Endometrial microvascular endothelial cells (primary cell): ENCODE measurements around the gene FRMD4A. TPM values are rescaled to one million over a fixed set of nuclear protein-coding genes. Genes with fewer than 3 reads are reported as not detected.
"Not testable (repeated sequence)": the region's sequence is repeated elsewhere in the genome, so short reads cannot be mapped to it uniquely, and the experiment has no call there.

ENCODE experiments used
- in situ Hi-C: cut with HindIII; loops from 2 replicates; pipeline ENCODE4 v1.10.0; 2017; ENCODE audit warnings: low sequenced_read_pairs, low pct_unique_long_range_greater_than_20kb; ENCODE audit errors: inconsistent ontology term
- total RNA-seq: library from RNA; depleted of rRNA; stranded (reverse); fragments of >200 nt; gene quantifications from one replicate; pipeline ENCODE4 v1.2.3, GENCODE V29; 2015; ENCODE audit errors: inconsistent ontology term

FRMD4A gene
- total RNA-seq, 1 donor from 2014 or later = 62.2 TPM

DNA sequence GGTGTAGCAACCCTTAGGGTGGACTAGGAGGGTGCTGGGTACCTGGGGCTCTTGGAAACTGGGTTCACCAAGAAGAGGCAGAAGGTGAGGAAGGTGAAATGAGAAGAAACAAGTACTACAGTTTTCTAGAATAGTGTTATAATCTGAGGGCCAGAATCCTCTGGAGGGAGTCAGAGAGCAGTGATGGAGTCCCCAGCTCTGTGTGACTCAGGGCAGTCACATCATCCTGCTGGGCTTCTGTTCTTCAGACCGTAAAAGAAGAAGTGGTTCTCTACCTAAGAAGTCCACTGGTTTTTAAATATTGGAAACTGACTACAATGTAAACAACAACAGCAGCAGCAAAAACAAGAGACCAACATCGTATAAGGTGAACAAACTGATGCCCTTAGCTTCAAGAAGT lies 546.7 kb downstream of the FRMD4A start:
- in situ Hi-C loops = loop anchor here (10.0 kb wide), 1 partner anchor 101 kb away; no protein-coding TSS in a partner anchor

DNA sequence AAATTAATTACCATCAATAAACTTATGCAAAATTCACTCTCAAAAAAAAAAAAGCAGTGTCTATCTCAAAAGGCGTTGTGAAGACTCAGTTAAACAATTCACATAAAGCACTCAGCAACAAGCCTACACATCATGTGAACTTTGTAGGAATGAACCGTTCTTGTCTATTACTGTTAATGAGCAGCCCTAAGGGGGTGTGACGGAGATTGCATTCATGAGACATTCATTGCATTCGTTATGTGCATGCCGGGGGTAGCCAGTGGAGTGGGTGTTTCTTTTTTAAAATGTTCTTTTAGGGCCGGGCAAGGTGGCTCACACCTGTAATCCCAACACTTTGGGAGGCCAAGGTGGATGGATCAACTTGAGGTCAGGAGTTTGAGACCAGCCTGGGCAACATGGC lies 551.0 kb downstream of the FRMD4A start:
- in situ Hi-C loops = loop anchor here (10.0 kb wide), 1 partner anchor 105 kb away; no protein-coding TSS in a partner anchor

DNA sequence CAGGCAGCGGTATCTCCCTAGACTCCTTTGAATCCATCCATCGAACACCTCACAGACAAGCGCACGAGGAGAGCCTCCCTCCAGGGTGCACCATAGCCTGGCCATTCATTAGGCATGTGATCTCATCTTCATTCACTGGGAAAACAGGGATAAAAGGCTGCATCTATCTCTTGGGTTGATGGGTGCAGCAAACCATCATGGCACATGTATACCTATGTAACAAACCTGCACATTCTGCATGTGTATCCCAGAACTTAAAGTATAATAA lies 552.1 kb downstream of the FRMD4A start:
- in situ Hi-C loops = not testable (repeated sequence)

DNA sequence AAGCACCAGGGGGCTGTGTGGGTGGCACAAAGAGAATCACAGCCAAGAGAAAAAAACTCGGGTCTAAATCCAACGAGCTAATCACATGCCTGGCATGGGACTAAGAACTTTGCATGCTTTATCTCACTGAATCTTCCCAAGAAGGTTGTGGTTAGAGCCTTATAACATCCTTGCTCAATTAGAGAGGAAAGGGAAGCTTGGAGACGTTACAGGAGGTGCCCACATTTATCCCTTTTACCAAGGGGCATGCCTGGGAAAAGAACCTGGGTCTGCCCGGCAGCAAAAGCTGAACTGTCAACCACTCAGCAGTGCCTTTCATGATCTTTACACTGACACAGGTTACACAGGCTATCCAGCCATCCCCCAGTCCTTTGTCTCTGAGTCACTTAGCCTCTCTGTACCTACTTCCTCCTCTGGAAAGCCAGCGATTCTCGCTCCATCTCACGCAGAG lies 553.8 kb downstream of the FRMD4A start:
- in situ Hi-C loops = no loop called here

DNA sequence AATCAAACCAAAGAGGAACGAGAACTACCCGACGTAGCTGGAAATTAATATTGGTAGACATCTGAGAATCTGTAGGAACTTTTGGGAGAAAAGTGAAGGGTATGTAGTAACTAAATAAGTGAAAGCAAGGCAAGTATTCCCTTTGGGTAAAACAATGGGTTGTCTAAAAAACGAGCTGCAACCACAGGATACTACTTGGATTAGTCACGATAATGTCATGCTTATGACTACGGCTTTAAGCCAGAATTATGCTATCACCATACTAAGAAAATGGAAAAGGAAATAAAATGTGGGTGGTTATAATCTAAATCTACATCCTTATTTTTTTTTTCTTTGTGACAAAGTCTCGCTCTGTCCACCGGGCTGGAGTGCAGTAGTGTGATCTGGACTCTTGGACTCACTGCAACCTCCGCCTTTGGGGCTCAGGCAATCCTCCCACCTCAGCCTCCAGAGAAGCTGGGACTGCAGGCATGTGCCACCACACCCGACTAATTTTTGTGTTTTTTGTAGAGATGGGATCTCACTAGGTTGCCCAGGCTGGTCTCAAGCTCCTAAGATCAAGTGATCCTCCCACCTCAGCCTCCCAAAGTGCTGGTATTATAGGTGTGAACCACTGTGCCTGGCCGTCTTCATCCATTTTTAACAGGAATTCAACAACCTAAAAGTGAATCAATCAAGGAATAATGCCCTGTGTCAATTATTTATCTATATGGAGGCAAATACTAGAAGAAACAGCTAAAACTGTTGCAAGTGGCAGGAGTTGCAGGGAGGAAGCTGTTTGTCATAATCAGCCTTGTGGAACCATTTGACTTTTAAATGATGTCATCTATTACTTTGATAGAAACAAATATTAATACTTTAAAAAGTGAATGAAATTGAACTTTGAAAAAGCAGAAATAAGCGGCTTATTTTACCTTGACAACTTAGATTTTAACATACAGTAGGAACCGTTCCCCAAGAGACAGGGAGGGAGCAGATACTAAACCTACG lies 554.6 kb downstream of the FRMD4A start:
- in situ Hi-C loops = no loop called here

DNA sequence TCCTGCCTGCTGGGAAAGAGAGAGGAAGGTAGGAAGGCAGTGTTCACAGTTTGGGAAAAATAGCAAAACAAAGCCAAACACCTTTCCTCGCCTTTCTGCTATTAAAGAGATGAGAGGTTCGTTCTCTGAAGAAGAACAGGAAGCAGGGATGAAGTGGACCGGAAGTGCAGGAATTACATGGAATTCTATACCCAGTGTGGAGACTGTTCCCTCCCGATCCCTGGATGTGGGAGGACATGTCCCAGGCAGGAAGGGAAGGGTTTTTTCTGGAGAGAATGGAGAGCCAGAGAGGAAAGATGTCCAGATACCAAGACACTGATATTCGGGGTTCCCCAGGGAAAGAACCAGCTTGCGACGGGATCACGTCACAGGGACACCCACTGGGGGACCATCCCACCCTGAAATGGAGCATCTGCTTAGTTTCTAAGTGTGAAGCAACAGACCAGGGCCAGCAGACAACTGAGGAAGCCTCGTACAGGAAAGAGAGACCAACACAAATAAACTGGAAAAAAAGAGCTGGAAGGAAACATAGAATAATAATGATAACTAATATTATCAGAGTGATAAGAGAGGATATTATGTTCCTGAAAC lies 556.3 kb downstream of the FRMD4A start:
- in situ Hi-C loops = no loop called here

DNA sequence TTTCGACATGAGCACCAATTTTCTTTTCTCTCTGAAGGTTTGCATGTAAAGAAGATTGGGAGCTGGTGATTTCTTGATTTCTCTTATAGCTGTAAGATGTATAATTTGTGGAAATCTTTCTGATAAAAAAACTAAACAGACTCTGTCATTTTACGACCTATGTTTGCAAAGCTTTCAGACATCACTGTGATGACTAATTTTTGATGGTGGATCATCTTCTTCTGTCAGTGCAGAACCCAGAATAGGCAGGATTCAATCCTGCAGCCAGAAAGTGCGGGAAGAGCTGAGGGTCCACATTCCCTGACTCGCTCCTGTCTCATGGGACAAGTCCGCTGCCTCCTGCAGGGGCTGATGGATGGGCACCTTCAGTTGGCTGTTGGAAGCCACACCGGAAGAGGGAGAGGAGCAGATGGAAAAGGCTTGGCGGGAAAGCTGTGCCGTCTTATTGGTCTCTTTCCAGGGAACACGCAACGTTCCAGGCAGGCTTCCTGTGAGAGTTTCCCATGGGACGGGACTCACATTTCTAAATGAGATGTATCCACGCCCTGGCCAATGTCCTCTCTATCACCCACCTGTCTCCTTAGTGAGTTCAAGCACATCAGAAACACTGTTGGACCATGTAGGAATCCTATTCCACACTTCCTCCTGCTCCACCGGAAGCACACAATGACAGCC lies 557.1 kb downstream of the FRMD4A start:
- in situ Hi-C loops = no loop called here

DNA sequence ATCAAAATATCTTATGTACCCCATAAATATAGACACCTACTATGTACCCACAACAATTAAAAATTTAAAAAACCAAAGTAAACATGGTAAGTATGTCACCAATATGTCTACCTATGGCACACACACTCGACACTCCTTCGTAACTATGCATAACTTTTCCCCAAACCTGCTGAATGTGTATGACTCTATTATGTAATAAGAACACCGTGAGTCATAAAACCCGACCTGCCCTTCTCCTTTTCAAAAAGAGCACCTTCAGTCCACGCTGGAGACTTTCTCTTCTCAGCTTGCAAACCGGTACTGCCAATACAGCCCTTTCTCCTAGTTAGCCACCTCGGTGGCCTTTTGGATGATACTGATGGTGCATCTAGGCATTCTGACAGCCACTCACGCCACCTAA lies 557.7 kb downstream of the FRMD4A start:
- in situ Hi-C loops = no loop called here

DNA sequence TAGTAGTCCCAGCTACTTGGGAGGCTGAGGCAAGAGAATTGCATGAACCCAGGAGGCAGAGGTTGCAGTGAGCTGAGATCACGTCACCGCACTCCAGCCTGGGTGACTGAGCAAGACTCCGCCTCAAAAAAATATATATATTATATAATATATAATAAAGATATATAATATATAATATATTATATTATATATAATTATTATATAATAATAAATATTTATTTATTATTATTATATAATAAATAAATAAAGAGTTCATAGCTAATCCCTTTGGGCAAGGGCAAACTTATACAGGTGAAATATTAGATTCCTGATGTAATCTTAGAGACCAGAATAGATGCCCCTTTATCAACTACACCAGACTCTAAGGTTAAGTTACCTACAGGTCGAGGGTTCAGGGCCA lies 558.7 kb downstream of the FRMD4A start:
- in situ Hi-C loops = no loop called here

DNA sequence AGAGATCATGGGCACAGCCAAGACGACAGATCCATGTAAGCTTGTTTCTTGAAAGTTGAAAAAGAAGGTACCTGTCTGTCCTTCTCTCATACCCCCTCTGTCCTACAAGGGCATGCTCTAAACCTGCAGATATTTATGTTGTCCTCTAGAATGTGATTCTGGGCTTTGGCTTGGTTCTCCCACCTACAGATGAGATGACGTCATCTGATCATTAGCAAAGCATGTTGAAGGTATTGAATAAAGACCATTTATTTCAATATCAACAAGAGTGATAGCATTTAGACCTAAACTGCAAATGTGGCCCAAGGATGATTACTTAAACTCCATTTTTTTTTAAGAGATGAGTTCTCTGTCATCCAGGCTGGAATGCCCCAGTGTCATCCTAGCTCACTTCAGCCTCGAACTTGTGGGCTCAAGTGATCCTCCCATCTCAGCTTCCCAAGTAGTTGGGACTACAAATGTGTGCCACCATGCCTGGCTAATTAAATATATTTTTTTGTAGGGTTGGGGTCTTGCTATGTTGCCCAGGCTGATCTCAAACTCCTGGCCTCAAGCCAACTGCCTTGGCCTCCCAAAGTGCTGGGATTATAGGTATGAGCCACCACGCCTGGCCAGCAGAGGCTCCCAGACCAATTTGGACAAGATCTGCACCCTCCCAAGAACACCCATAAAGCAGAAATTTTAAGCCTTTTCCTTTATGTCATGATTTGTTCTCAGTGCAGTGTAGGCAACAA lies 559.8 kb downstream of the FRMD4A start:
- in situ Hi-C loops = no loop called here

DNA sequence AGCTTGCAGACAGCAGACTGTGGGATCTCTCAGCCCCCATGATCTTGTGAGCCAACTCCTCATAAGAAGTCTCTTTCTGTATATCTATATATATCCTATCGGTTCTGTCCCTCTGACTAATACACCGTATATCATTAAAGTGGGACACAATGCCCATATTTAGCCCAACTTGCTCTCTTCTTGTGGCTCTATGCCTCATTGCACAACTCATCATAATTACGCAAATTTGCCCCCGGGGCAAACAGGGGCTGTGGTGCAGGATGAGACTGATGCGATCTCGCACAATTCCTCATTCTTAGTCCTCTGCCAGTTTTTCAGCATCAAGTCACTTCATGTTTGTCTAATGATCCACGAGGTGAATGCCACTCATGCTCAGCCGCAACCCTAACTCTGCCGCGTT lies 560.8 kb downstream of the FRMD4A start:
- in situ Hi-C loops = no loop called here

DNA sequence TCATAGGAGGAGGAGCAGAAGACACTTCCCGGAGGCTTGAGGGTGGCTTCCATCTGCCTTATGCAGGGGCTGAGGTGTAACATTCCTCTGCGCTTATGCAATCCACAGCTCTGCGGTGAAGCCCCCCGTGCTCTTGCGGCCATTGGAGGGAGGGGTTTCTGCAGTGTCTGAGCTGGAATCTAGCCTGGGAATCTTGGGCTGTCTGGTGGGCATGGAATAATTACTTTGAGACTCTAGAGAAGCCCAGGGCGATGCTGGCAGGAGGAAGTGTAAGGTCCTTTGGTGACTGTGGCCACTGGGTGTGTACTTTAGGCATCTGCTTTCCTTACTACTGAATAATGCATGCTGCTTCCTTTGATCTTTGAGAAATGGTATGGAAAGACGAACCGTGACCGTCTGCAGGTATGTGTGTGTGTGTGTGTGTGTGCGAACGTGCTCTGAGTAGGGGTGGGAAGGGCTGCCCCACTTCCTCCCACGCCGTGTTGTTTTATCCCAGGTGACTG lies 563.0 kb downstream of the FRMD4A start:
- in situ Hi-C loops = no loop called here

DNA sequence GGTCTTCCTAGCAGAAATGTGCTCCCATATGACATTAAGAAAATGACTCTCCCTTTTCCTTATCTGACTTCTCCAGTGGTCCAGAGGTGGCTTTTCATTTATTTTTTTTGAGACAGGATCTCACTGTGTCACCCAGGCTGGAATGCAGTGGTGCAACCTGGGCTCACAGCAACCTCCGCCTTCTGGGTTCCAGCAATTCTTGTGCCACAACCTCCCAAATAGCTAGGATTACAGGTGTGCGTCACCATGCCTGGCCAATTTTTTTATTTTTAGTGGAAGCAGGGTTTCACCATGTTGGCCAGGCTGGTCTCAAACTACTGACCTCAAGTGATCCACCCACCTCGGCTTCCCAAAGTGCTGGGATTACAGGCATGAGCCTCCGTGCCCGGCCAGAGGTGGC lies 563.6 kb downstream of the FRMD4A start:
- in situ Hi-C loops = not testable (repeated sequence)

DNA sequence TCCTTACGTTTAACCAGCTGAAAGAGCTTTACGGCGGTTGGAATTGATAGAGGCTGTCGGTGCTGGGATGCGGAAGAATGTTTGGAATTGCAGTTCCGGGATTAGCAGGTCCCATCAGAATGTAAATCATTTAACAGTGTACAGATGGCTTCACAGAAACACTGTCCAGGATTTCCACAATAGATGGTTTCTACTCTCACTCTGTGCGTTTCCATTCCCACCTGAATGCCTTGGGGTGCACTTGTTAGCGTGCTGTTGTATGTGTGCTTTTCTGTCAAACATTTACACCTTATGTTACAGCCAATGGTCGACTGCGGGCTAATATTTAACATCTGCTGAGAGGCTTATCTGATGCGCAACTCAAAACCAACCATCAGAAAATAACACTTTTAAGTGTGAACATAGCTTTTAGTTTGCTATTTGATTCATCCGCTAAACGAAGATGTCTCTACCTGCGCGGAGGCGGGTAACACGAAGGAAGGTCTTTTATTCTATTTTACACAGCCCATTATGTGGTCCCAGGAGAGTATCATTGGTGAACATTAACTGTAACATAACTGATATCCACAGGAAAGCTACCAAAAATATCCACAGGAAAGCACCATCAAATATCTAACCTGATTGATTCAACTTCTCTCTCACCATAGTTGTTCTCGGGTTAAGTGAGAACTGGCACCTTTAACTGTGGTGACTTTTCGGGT lies 564.9 kb downstream of the FRMD4A start:
- in situ Hi-C loops = no loop called here

DNA sequence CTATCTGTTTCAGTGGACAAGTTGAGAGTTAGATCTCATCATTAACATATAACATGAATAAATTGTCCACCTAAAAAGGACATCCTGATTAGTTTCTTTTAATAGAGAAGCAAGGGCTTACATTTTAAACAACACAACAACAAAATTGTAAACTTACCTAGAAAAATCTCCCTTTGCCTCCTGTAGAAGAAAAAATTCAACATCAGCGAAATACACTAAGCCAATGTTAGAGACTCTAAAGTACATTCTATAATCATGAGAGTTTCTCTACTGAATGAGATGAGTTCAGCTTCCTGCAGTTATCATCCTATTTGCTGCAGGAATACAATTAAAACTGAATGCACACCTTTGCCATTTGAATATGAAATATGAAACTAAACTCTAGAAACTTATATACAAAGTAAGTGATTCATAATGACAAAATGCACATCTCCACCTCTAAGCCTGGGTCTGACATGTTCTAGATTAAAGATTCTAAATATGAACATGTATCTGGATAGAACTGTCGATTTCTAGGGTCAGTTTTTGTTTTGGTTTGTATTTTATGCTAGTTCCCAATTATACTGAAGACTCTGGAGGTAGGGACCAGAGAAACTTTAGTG lies 569.1 kb downstream of the FRMD4A start:
- in situ Hi-C loops = no loop called here

DNA sequence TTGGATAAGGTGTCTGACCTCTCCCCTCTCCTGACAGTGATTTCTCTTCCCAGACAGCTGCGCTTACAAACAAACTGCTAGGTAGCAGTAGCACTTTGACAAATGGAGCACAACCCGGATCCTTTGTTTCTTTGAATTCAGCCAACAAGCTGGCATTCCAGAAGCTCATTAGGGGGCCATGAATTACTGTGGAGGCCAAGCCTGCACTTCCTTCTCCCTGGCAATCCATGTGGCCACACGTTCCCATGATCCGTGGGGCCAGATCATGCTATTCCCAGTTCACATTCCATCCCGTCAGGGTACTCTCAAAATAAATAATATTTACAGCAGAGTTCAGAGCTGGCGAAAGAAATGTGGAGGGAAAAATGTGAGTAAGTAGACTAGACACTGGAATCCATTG lies 571.6 kb downstream of the FRMD4A start:
- in situ Hi-C loops = no loop called here

DNA sequence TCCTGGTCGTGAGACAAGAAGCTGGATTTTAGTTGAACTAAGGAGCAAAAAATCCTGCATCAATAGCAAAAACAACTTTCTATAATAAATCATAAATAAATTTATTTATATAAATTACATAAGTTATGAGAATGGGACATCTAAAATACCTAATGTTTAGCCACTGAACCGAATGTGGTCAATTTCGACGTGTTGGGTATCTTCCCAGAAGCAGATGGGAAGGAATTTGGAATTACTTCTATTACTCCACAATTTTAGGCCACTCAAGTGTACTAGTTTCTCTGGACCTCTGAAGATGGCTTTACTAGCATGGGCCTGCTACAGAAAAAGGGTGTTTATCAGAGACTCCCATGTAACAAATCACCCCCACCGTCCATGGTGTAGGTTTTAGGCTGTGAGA lies 572.0 kb downstream of the FRMD4A start:
- in situ Hi-C loops = no loop called here

DNA sequence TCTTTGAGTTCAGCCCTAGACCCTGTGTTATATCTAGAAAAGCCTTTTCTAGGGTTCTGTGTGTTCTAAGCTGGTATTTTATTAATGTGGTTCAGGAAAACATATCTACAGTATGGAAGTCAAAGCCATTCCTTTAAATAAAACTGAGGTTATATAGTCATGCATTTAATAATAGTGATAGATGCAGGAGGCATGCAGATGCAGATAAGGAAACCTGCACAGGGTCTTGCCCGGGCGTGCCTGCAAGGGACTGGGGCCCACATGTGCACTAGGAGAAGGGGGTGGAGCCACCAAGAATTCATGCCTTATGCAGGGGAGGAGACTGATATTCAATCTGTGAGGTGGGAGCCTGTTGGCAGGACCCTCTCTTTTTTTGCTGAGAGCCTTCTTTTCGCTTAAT lies 572.4 kb downstream of the FRMD4A start:
- in situ Hi-C loops = no loop called here
